ENCODE results near the gene ZNF670.

GRCh38 chr1:247103859-247104591 lies 25.4 kb upstream of the ZNF670 start, which contains the start of gene ZNF669:
- no peak for TF ChIP-seq CTCF (IDR thresholded peaks at IDR 0.05; ENCODE audit: poor library complexity, severe bottlenecking)
- TF ChIP-seq RAD21 (conservative IDR thresholded peaks at IDR 0.05): no peak
- peak; percentile 82 for TF ChIP-seq MXI1 (conservative IDR thresholded peaks at IDR 0.05; ENCODE audit: poor library complexity, severe bottlenecking)
- TF ChIP-seq EZH2 (IDR thresholded peaks at IDR 0.05; ENCODE audit: borderline replicate concordance, insufficient read depth, low read length, poor library complexity, severe bottlenecking): no peak
- TF ChIP-seq EP300 (conservative IDR thresholded peaks at IDR 0.05; ENCODE audit: poor library complexity, severe bottlenecking): no peak
- TF ChIP-seq SMC3 (conservative IDR thresholded peaks at IDR 0.05; ENCODE audit: poor library complexity): peak; percentile 49
- peak; percentile 98 for TF ChIP-seq REST (IDR thresholded peaks at IDR 0.05; ENCODE audit: borderline replicate concordance)
- peak; percentile 98 for TF ChIP-seq POLR2AphosphoS5 (IDR thresholded peaks at IDR 0.05)
- TF ChIP-seq TAF1 (IDR thresholded peaks at IDR 0.05; ENCODE audit: low read depth): peak; percentile 97
